Measurements from ENCODE around the gene FGD3.

Gene FGD3

DNA sequence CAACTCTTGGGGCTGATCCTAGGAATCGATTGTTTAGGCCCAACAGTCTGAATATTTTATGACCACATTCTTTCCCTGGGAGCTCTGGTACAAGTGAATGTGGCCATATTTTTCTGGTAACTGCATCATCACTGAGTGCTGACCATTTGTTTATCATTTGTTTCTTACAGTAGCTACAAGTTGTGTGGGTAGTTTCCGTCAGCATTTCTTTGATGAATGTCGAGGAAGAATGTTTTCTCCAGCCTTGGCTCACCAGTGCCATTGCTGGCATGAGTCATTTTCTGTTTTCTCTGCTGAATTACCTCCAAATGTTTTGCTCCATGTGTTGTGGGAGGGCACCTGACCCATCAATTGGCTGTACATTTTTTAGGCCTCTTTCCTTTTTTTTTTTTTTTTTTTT is 134.6 kb downstream of the FGD3 start:
- no peaks in the 10 kb centered on the region for H3K9me3 ChIP-seq (ENCODE audit: control insufficient read depth in 2 of 2, low read length in 2 of 2)
- H3K36me3 ChIP-seq (ENCODE audit: control insufficient read depth in 2 of 2, insufficient read depth in 2 of 2, low read length in 2 of 2): peaks cover 0 to 10% of the 10 kb centered on the region in 2 donors
- H3K4me1 ChIP-seq (ENCODE audit: control insufficient read depth in 2 of 2, insufficient read depth in 2 of 2, low read length in 2 of 2): peaks cover 0 to 6% of the 10 kb centered on the region in 2 donors
- no peak overlapping the region for H3K27ac ChIP-seq (ENCODE audit: low read depth in 2 of 2, low read length in 2 of 2)
- H3K27me3 ChIP-seq (ENCODE audit: control insufficient read depth in 2 of 2, insufficient read depth in 2 of 2, low read length in 2 of 2): no peaks in the 10 kb centered on the region
- H3K4me3 ChIP-seq (ENCODE audit: low read length in 2 of 2): no peak overlapping the region
- no peak overlapping the region for H3K9ac ChIP-seq (ENCODE audit: low read depth in 1 of 2, low read length in 2 of 2)

- H3K36me3 ChIP-seq (ENCODE audit: control insufficient read depth in 2 of 2, insufficient read depth in 2 of 2, low read length in 2 of 2): peaks cover 0 to 10% of the 10 kb centered on the region in 2 donors
- H3K27ac ChIP-seq (ENCODE audit: low read depth in 2 of 2, low read length in 2 of 2): no peak overlapping the region
- H3K9me3 ChIP-seq (ENCODE audit: control insufficient read depth in 2 of 2, low read length in 2 of 2): no peaks in the 10 kb centered on the region
- H3K4me3 ChIP-seq (ENCODE audit: low read length in 2 of 2): no peak overlapping the region
- H3K9ac ChIP-seq (ENCODE audit: low read depth in 1 of 2, low read length in 2 of 2): no peak overlapping the region
- peaks cover 0 to 7% of the 10 kb centered on the region in 2 donors for H3K4me1 ChIP-seq (ENCODE audit: control insufficient read depth in 2 of 2, insufficient read depth in 2 of 2, low read length in 2 of 2)
- no peaks in the 10 kb centered on the region for H3K27me3 ChIP-seq (ENCODE audit: control insufficient read depth in 2 of 2, insufficient read depth in 2 of 2, low read length in 2 of 2)
Observed at GRCh38 chr9:93082841-93083411, 135.6 kb downstream of the FGD3 start.

GRCh38 chr9:93083592-93084470 is 136.5 kb downstream of the FGD3 start:
- Histone ChIP-seq H3K27ac (ENCODE audit: low read depth in 2 of 2, low read length in 2 of 2) (no peak overlapping the region), H3K9ac (ENCODE audit: low read depth in 1 of 2, low read length in 2 of 2) (no peak overlapping the region), H3K9me3 (ENCODE audit: control insufficient read depth in 2 of 2, low read length in 2 of 2) (no peaks in the 10 kb centered on the region), H3K4me3 (ENCODE audit: low read length in 2 of 2) (no peak overlapping the region), H3K36me3 (ENCODE audit: control insufficient read depth in 2 of 2, insufficient read depth in 2 of 2, low read length in 2 of 2) (peaks cover 0 to 10% of the 10 kb centered on the region in 2 donors), H3K27me3 (ENCODE audit: control insufficient read depth in 2 of 2, insufficient read depth in 2 of 2, low read length in 2 of 2) (no peaks in the 10 kb centered on the region), H3K4me1 (ENCODE audit: control insufficient read depth in 2 of 2, insufficient read depth in 2 of 2, low read length in 2 of 2) (peaks cover 0 to 7% of the 10 kb centered on the region in 2 donors)

- H3K9ac ChIP-seq (ENCODE audit: low read depth in 1 of 2, low read length in 2 of 2): no peak overlapping the region
- H3K4me1 ChIP-seq (ENCODE audit: control insufficient read depth in 2 of 2, insufficient read depth in 2 of 2, low read length in 2 of 2): peaks cover 0 to 7% of the 10 kb centered on the region in 2 donors
- H3K9me3 ChIP-seq (ENCODE audit: control insufficient read depth in 2 of 2, low read length in 2 of 2): no peaks in the 10 kb centered on the region
- no peak overlapping the region for H3K27ac ChIP-seq (ENCODE audit: low read depth in 2 of 2, low read length in 2 of 2)
- no peaks in the 10 kb centered on the region for H3K27me3 ChIP-seq (ENCODE audit: control insufficient read depth in 2 of 2, insufficient read depth in 2 of 2, low read length in 2 of 2)
- H3K4me3 ChIP-seq (ENCODE audit: low read length in 2 of 2): no peak overlapping the region
- peaks cover 0 to 10% of the 10 kb centered on the region in 2 donors for H3K36me3 ChIP-seq (ENCODE audit: control insufficient read depth in 2 of 2, insufficient read depth in 2 of 2, low read length in 2 of 2)
Observed at GRCh38 chr9:93084471-93084881, 137.2 kb downstream of the FGD3 start.

DNA sequence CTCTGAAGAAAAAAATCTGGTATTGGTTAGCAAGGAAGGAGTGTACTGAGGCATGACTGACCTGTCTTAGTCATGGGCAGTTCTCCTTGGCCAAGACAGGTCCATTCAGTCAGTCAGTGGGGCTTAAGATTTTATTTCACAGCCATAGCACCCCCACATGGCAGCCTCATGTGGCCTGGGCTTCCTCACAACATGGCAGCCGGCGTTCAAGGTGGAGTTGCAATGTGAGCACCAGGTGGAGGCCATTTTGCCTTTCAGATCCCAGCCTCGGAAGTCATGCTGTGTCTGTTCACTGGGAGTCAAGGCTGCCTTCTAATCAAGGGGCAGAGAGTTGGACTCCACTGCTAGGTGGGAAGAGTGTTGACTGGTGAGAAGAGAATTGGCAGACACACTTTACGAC is 138.4 kb downstream of the FGD3 start:
- peaks cover 0 to 7% of the 10 kb centered on the region in 2 donors for H3K4me1 ChIP-seq (ENCODE audit: control insufficient read depth in 2 of 2, insufficient read depth in 2 of 2, low read length in 2 of 2)
- peaks cover 0 to 10% of the 10 kb centered on the region in 2 donors for H3K36me3 ChIP-seq (ENCODE audit: control insufficient read depth in 2 of 2, insufficient read depth in 2 of 2, low read length in 2 of 2)
- no peak overlapping the region for H3K9ac ChIP-seq (ENCODE audit: low read depth in 1 of 2, low read length in 2 of 2)
- H3K4me3 ChIP-seq (ENCODE audit: low read length in 2 of 2): no peak overlapping the region
- H3K27ac ChIP-seq (ENCODE audit: low read depth in 2 of 2, low read length in 2 of 2): no peak overlapping the region
- no peaks in the 10 kb centered on the region for H3K27me3 ChIP-seq (ENCODE audit: control insufficient read depth in 2 of 2, insufficient read depth in 2 of 2, low read length in 2 of 2)
- H3K9me3 ChIP-seq (ENCODE audit: control insufficient read depth in 2 of 2, low read length in 2 of 2): no peaks in the 10 kb centered on the region
